IMR-90 (cell line): ENCODE data around the gene HERC6. TPM values are rescaled to one million over a fixed set of nuclear protein-coding genes. Genes with fewer than 3 reads are reported as not detected.

Experiments
- ATAC-seq: fragments of 200-7000 bp; cut with Tn5 transposase; 2 replicates; pipeline ENCODE4 v1.9.1; 2020; ENCODE audit warnings: low read depth, mild to moderate bottlenecking, moderate library complexity
- BruUV-seq: library from RNA; stranded (reverse); fragments of 400-500 nt; replicated peaks from 2 replicates; lab custom pipeline; 2021; lab: Mats Ljungman, UMichigan
- CTCF ChIA-PET: fragments of 300-600 bp; formaldehyde crosslinking; extraction: SDS; loops from one replicate; lab custom pipeline; 2021; ENCODE audit warnings: antibody characterized with exemption; lab: Yijun Ruan, JAX
- POLR2A ChIA-PET: fragments of 300-600 bp; sonication (Branson Sonifier 250); formaldehyde crosslinking; loops from one replicate; lab custom pipeline; 2022; ENCODE audit warnings: antibody characterized with exemption; ENCODE audit not compliant: unreplicated experiment; lab: Charles Lee
- DNase-seq: peaks from one replicate; pipeline ENCODE4 v3.0.0; 2013
- H2AFZ ChIP-seq: replicated peaks from 2 replicates; pipeline ENCODE3; 2013; ENCODE audit warnings: low read length, mild to moderate bottlenecking; ENCODE audit not compliant: poor library complexity
- H2AK5ac ChIP-seq: 2 replicates; pipeline ENCODE4 v1.6.1; 2013; ENCODE audit warnings: low read depth, low read length, inconsistent platforms
- H2AK9ac ChIP-seq: replicated peaks from 2 replicates; pipeline ENCODE3; 2013; ENCODE audit warnings: mild to moderate bottlenecking, low read depth, low read length, moderate library complexity; ENCODE audit not compliant: poor library complexity
- H2BK120ac ChIP-seq: 2 replicates; pipeline ENCODE4 v1.6.1; 2013; ENCODE audit warnings: low read depth, low read length, inconsistent platforms
- H2BK15ac ChIP-seq: 3 replicates; pipeline ENCODE4 v1.6.1; 2013; ENCODE audit warnings: low read depth, low read length, inconsistent platforms
- H2BK20ac ChIP-seq: 2 replicates; pipeline ENCODE4 v1.6.1; 2013; ENCODE audit warnings: low read depth, mild to moderate bottlenecking, inconsistent platforms, low read length, moderate library complexity
- H2BK5ac ChIP-seq: 2 replicates; pipeline ENCODE4 v1.6.1; 2013; ENCODE audit warnings: mild to moderate bottlenecking, low read depth, low read length, inconsistent platforms; ENCODE audit not compliant: poor library complexity, severe bottlenecking
- H3K14ac ChIP-seq: replicated peaks from 2 replicates; pipeline ENCODE4 v1.6.1; 2013; ENCODE audit warnings: low read depth, low read length, inconsistent platforms
- H3K18ac ChIP-seq: 2 replicates; pipeline ENCODE4 v1.6.1; 2013; ENCODE audit warnings: low read depth, low read length, control low read depth
- H3K23ac ChIP-seq: 2 replicates; pipeline ENCODE4 v1.6.1; 2013; ENCODE audit warnings: low read depth, low read length, inconsistent platforms
- H3K27ac ChIP-seq: 2 replicates; pipeline ENCODE4 v1.5.1; 2013; ENCODE audit warnings: mild to moderate bottlenecking, control low read depth, low read length; ENCODE audit not compliant: insufficient read depth
- H3K27me3 ChIP-seq: 2 replicates; pipeline ENCODE4 v1.6.1; 2013; ENCODE audit warnings: low read length; ENCODE audit not compliant: control insufficient read depth, insufficient read depth
- H3K36me3 ChIP-seq: 2 replicates; pipeline ENCODE4 v1.6.1; 2013; ENCODE audit warnings: low read length, mixed read lengths; ENCODE audit not compliant: control insufficient read depth, insufficient read depth
- H3K4ac ChIP-seq: 2 replicates; pipeline ENCODE4 v1.6.1; 2013; ENCODE audit warnings: low read depth, low read length, inconsistent platforms
- H3K4me1 ChIP-seq: 2 replicates; pipeline ENCODE4 v1.6.1; 2013; ENCODE audit warnings: low read length, mixed read lengths; ENCODE audit not compliant: control insufficient read depth, insufficient read depth
- H3K4me2 ChIP-seq: 2 replicates; pipeline ENCODE4 v1.6.1; 2013; ENCODE audit warnings: low read depth, mild to moderate bottlenecking, control low read depth, low read length, moderate library complexity
- H3K4me3 ChIP-seq: 2 replicates; pipeline ENCODE4 v1.5.1; 2013; ENCODE audit warnings: low read depth, mild to moderate bottlenecking, control low read depth, low read length, moderate library complexity; ENCODE audit not compliant: insufficient read depth
- H3K56ac ChIP-seq: 2 replicates; pipeline ENCODE4 v1.6.1; 2013; ENCODE audit warnings: low read length, inconsistent platforms; ENCODE audit not compliant: insufficient read depth; ENCODE audit errors: extremely low read depth
- H3K79me1 ChIP-seq, 2 experiments: 2 replicates each; pipeline ENCODE4 v1.6.1; 2013; ENCODE audit warnings: low read length in 2 of 2, inconsistent platforms in 1 of 2, low read depth in 1 of 2
- H3K9ac ChIP-seq: 2 replicates; pipeline ENCODE4 v1.6.1; 2013; ENCODE audit warnings: low read depth, low read length, control low read depth
- H3K9me1 ChIP-seq: 2 replicates; pipeline ENCODE4 v1.6.1; 2013; ENCODE audit warnings: low read length, inconsistent platforms; ENCODE audit not compliant: insufficient read depth
- H3K9me3 ChIP-seq: 2 replicates; pipeline ENCODE4 v1.6.1; 2013; ENCODE audit warnings: low read length; ENCODE audit not compliant: control insufficient read depth, insufficient read depth
- H4K20me1 ChIP-seq: 2 replicates; pipeline ENCODE4 v1.6.1; 2013; ENCODE audit warnings: low read length, inconsistent platforms; ENCODE audit not compliant: insufficient read depth
- H4K5ac ChIP-seq: 2 replicates; pipeline ENCODE4 v1.6.1; 2013; ENCODE audit warnings: mild to moderate bottlenecking, low read depth, low read length, control low read depth
- H4K8ac ChIP-seq, 2 experiments: 2 replicates each; pipeline ENCODE4 v1.6.1; 2013; ENCODE audit warnings: low read depth in 2 of 2, low read length in 2 of 2, control low read depth in 1 of 2, inconsistent platforms in 1 of 2
- H4K91ac ChIP-seq: 2 replicates; pipeline ENCODE4 v1.6.1; 2013; ENCODE audit warnings: low read depth, low read length, inconsistent platforms; ENCODE audit not compliant: insufficient read depth
- BHLHE40 ChIP-seq: fragments of 150-350 bp; IDR thresholded peaks from 2 replicates; pipeline ENCODE4 v1.6.1; 2016; ENCODE audit warnings: mild to moderate bottlenecking, low read depth, low read length
- CEBPB ChIP-seq: IDR thresholded peaks from 2 replicates; pipeline ENCODE4 v1.6.1; 2012; ENCODE audit warnings: low read depth, low read length, improper control_type of control experiment
- CHD1 ChIP-seq: IDR thresholded peaks from 2 replicates; pipeline ENCODE4 v1.6.1; 2012; ENCODE audit warnings: low read depth, low read length, improper control_type of control experiment
- MAFK ChIP-seq: IDR thresholded peaks from 2 replicates; pipeline ENCODE4 v1.6.1; 2012; ENCODE audit warnings: low read depth, low read length, improper control_type of control experiment
- MXI1 ChIP-seq: IDR thresholded peaks from 2 replicates; pipeline ENCODE4 v1.6.1; 2012; ENCODE audit warnings: low read depth, mild to moderate bottlenecking, low read length, moderate library complexity, borderline replicate concordance
- NFE2L2 ChIP-seq: fragments of 150-350 bp; IDR thresholded peaks from 2 replicates; pipeline ENCODE4 v1.6.1; 2016; ENCODE audit warnings: low read depth, mild to moderate bottlenecking, low read length
- POLR2A ChIP-seq: IDR thresholded peaks from 2 replicates; pipeline ENCODE4 v1.6.1; 2012; ENCODE audit warnings: mild to moderate bottlenecking, low read depth, low read length
- RAD21 ChIP-seq: IDR thresholded peaks from 2 replicates; pipeline ENCODE4 v1.6.1; 2012; ENCODE audit warnings: low read length, improper control_type of control experiment
- WGBS, 2 experiments: methylation state at CpG; one replicate each; pipeline versions ENCODE4 v1.1.5 to v1.1.7; 2013; ENCODE audit warnings: missing lambda C conversion rate in 2 of 2; ENCODE audit not compliant: insufficient read length in 1 of 2; ENCODE audit errors: extremely low coverage in 2 of 2; 5-methylcytosine and 5-hydroxymethylcytosine counted together
- dilution Hi-C: fragments of 300-500 bp; cut with HindIII; formaldehyde crosslinking; loops from one replicate; pipeline ENCODE4 v1.14.3; 2018; ENCODE audit warnings: low sequenced_read_pairs; ENCODE audit not compliant: unreplicated experiment
- in situ Hi-C: fragments of 300-500 bp; cut with MboI; formaldehyde crosslinking; loops from 3 replicates; pipeline ENCODE4 v1.14.3; 2019; ENCODE audit warnings: low sequenced_read_pairs, inconsistent platforms, mixed read lengths
- intact Hi-C: fragments of 100-400 bp; cut with micrococcal nuclease; formaldehyde crosslinking; loops from 2 replicates; pipeline ENCODE4 v1.10.0; 2022
- polyA plus RNA-seq, 3 experiments: library from polyadenylated mRNA; depleted of rRNA; stranded (reverse); fragments of >200 nt; gene quantifications; 2 replicates each; pipeline ENCODE4 v1.2.3, GENCODE V29; 2012; ENCODE audit warnings: low replicate concordance in 1 of 3
- total RNA-seq: library from RNA; depleted of rRNA; stranded (reverse); fragments of >200 nt; gene quantifications from 2 replicates; pipeline ENCODE4 v1.2.3, GENCODE V29; 2012
- TF ChIP-seq, protein P1 (sequence below): conservative IDR thresholded peaks from 2 replicates; pipeline ENCODE4 v1.5.1; 2012; ENCODE audit warnings: mild to moderate bottlenecking, low read depth, low read length, improper control_type of control experiment
- TF ChIP-seq, protein P2 (sequence below): fragments of 150-350 bp; IDR thresholded peaks from 2 replicates; pipeline ENCODE4 v1.6.1; 2017; ENCODE audit warnings: mild to moderate bottlenecking, antibody characterized with exemption, low read length, low read depth

The HERC6 gene
- total and polyA plus RNA-seq, 2 of the 4 experiments (the other 2 are of a cell fraction): 0.53 to 1.6 TPM

DNA sequence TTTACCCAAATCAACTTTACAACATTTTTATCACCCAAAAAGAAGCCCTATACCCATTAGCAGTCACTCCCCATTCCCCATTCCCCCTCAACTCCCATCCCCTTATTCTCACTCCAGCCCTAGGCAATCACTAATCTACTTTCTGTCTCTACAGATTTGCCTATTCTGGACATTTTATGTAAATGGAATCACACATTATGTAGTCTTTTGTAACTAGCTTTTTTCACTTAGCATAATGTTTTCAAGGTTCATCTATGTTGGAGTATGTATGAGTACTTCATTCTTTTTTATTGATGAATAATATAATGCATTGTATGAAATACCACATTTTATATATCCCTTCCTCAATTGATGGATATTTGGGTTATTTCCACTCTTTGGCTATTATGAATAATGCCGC lies 42.2 kb downstream of the HERC6 start:
- ChIA-PET POLR2A (no interaction called here), CTCF (interaction anchor here (0.6 kb wide), 1 partner anchor 21 kb away, joined by 3 read pairs; no protein-coding TSS in a partner anchor)
- Histone ChIP-seq H4K91ac (no peak overlapping the region), H2BK15ac (no peak overlapping the region), H3K4me1 (no peaks in the 10 kb centered on the region), H2AK9ac (no peak overlapping the region), H2AFZ (no peak overlapping the region), H3K4me2 (no peak overlapping the region), H2AK5ac (no peak overlapping the region), H3K36me3 (no peaks in the 10 kb centered on the region), H4K20me1 (no peaks in the 10 kb centered on the region), H3K9me3 (no peaks in the 10 kb centered on the region), H3K27ac (no peak overlapping the region), H3K9me1 (no peaks in the 10 kb centered on the region; the same call in 1 of the 2 replicates), H3K23ac (no peak overlapping the region), H3K79me1 (no peaks in the 10 kb centered on the region), H4K5ac (no peak overlapping the region), H3K4ac (no peak overlapping the region), H2BK20ac (no peak overlapping the region), H2BK5ac (no peak overlapping the region), H3K18ac (no peak overlapping the region), H3K27me3 (no peaks in the 10 kb centered on the region), H4K8ac (no peak overlapping the region), H2BK120ac (no peak overlapping the region), H3K4me3 (no peak overlapping the region), H3K14ac (no peak overlapping the region), H3K9ac (no peak overlapping the region), H3K56ac (no peak overlapping the region)
- TF ChIP-seq, protein P1, sequence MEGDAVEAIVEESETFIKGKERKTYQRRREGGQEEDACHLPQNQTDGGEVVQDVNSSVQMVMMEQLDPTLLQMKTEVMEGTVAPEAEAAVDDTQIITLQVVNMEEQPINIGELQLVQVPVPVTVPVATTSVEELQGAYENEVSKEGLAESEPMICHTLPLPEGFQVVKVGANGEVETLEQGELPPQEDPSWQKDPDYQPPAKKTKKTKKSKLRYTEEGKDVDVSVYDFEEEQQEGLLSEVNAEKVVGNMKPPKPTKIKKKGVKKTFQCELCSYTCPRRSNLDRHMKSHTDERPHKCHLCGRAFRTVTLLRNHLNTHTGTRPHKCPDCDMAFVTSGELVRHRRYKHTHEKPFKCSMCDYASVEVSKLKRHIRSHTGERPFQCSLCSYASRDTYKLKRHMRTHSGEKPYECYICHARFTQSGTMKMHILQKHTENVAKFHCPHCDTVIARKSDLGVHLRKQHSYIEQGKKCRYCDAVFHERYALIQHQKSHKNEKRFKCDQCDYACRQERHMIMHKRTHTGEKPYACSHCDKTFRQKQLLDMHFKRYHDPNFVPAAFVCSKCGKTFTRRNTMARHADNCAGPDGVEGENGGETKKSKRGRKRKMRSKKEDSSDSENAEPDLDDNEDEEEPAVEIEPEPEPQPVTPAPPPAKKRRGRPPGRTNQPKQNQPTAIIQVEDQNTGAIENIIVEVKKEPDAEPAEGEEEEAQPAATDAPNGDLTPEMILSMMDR: no peak
- TF ChIP-seq MAFK (no peak), RAD21 (no peak), MXI1 (no peak), CHD1 (no peak), CEBPB (no peak), POLR2A (no peak), BHLHE40 (no peak), NFE2L2 (no peak)
- TF ChIP-seq, protein P2, sequence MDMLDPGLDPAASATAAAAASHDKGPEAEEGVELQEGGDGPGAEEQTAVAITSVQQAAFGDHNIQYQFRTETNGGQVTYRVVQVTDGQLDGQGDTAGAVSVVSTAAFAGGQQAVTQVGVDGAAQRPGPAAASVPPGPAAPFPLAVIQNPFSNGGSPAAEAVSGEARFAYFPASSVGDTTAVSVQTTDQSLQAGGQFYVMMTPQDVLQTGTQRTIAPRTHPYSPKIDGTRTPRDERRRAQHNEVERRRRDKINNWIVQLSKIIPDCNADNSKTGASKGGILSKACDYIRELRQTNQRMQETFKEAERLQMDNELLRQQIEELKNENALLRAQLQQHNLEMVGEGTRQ: no peak
- intact Hi-C loops (no loop called here), dilution Hi-C loops (no loop called here), in situ Hi-C loops (no loop called here)
- BruUV-seq: no TSS peak
- ATAC-seq (no peak), DNase-seq (no peak)
- no CpG with 5 or more reads among the region's 1 CpG for WGBS, 2 experiments
